ENCODE data around the gene PHACTR1. TPM values are rescaled to one million over a fixed set of nuclear protein-coding genes. Genes with fewer than 3 reads are reported as not detected.
A peak's percentile ranks its signal among the peaks of the same experiment; 100 is the strongest.

PHACTR1 gene
- total RNA-seq, 4 donors from 2014 or later = 1.5 to 3.6 (median 2.5) TPM

DNA sequence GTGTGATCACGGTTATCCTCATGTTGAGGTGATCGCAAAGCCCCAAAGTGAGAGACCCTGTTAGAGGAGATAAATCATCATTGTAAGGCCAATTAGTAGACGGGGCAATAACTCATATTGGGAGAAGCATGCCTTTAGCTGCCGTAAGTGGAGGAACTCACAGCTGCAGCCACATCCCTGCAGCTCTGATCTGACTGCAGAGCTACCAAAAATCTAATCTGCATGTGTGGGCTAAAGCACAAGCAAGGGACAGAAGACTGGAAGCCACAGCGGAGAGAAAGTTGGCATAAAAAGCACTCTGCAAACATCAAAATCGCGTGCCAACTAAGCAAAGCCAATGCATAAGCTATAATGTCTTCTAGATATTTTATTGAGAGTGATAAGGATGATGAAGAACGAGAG lies 532.0 kb downstream of the PHACTR1 start:
- TF ChIP-seq CTCF (IDR thresholded peaks at IDR 0.05) = no peak
- TF ChIP-seq POLR2A (IDR thresholded peaks at IDR 0.05) = no peak
- DNase-seq (ENCODE audit: low spot score in 2 of 2) = peak in 1 of 2 donors; percentile 2
- 75 to 80% methylated on average over 8 of the region's 8 CpGs for WGBS, 2 donors
- no peak overlapping the region for H3K4me3 ChIP-seq (ENCODE audit: low read depth, poor library complexity, severe bottlenecking)
- intact Hi-C loops (cut with DNase I; ENCODE audit: low total_unique reads) = no loop called here

DNA sequence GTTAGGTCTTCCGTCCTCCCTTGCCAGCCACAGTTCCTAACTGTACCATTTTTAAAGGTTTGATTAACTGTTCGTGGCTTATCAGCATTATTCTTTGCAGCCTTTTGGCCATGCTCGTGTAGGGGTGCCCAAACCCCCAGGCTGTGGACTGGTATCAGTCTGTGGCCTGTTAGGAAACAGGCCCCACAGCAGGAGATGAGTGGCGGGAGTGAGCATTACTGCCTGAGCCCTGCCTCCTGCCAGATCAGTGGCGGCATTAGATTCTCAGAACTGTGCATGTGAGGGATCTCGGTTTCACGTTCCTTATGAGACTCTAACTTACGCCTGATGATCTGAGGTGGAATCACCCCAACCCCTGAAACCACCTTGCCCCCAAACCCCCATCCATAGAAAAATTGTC lies 532.4 kb downstream of the PHACTR1 start:
- intact Hi-C loops (cut with DNase I; ENCODE audit: low total_unique reads) = no loop called here
- DNase-seq (ENCODE audit: low spot score in 2 of 2) = peak in 1 of 2 donors; percentile 37
- 89 to 93% methylated on average over 8 of the region's 8 CpGs for WGBS, 2 donors
- no peak overlapping the region for H3K4me3 ChIP-seq (ENCODE audit: low read depth, poor library complexity, severe bottlenecking)
- TF ChIP-seq POLR2A (IDR thresholded peaks at IDR 0.05) (no peak), CTCF (IDR thresholded peaks at IDR 0.05) (no peak)

GRCh38 chr6:13249817-13250216 lies 533.2 kb downstream of the PHACTR1 start:
- 95 to 100% methylated on average over 1 of the region's 1 CpG for WGBS, 2 donors
- intact Hi-C loops (cut with DNase I; ENCODE audit: low total_unique reads) = no loop called here
- no peak overlapping the region for H3K4me3 ChIP-seq (ENCODE audit: low read depth, poor library complexity, severe bottlenecking)

DNA sequence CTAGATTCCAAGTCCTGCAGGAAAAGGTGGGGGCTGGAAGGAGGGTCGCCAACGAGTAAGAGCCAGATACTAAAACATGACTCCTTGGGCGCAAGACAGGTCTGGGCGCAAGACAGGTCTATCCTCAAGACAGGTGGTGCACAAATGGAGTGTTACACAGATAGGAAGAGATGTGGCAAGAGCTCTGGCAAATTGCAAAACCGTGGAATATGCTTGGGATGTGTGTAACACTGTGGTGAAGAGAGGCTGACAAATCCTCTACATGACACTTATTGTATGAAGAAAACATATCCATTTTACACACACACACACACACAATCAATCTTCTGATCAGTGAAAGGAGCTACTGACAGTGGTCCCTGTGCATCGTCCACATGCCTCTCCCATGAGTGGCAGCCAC lies 534.1 kb downstream of the PHACTR1 start:
- intact Hi-C loops (cut with DNase I; ENCODE audit: low total_unique reads) = no loop called here
- no peak for DNase-seq (ENCODE audit: low spot score in 2 of 2)
- H3K4me3 ChIP-seq (ENCODE audit: low read depth, poor library complexity, severe bottlenecking) = no peak overlapping the region

More at GRCh38 chr6:13249817-13250216, 533.2 kb downstream of the PHACTR1 start:
- TF ChIP-seq CTCF (IDR thresholded peaks at IDR 0.05) (no peak), POLR2A (IDR thresholded peaks at IDR 0.05) (no peak)
- DNase-seq (ENCODE audit: low spot score in 2 of 2) = no peak

DNA sequence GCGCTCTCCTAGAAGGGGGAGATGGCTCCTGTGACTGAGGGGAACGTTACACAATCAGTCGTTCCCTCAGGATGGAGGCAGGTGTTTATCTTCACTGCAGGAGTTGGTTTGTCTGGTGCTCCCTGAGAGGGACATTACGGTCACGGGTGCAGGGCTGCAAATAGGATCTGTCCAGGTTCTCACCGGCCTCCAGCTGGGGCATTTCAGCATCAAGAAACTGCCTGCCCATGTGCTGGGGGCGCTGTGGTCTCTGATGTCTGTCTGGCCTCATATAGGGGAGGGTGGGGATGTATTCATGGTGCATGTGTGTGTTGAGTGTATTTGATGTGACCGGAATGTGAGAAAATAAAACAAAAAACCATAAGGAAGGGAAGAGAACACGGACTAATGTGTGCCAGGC lies 534.7 kb downstream of the PHACTR1 start:
- 92 to 94% methylated on average over 9 of the region's 9 CpGs for WGBS, 2 donors

More for the DNA sequence above, 534.1 kb downstream of the PHACTR1 start:
- whole genome bisulfite sequencing, 2 donors = 72 to 77% methylated on average over 6 of the region's 6 CpGs
- TF ChIP-seq CTCF (IDR thresholded peaks at IDR 0.05) (no peak), POLR2A (IDR thresholded peaks at IDR 0.05) (no peak)

More for the DNA sequence above, 534.7 kb downstream of the PHACTR1 start:
- peak in 1 of 2 donors; percentile 53 for DNase-seq (ENCODE audit: low spot score in 2 of 2)
- no peak for TF ChIP-seq POLR2A (IDR thresholded peaks at IDR 0.05)
- TF ChIP-seq CTCF (IDR thresholded peaks at IDR 0.05) = no peak
- no peak overlapping the region for H3K4me3 ChIP-seq (ENCODE audit: low read depth, poor library complexity, severe bottlenecking)
- intact Hi-C loops (cut with DNase I; ENCODE audit: low total_unique reads) = no loop called here

Measured in lower leg skin (tissue), 4 donors.